ENCODE results near the gene ANKRD44. TPM values are rescaled to one million over a fixed set of nuclear protein-coding genes. Genes with fewer than 3 reads are reported as not detected.
A peak's percentile ranks its signal among the peaks of the same experiment; 100 is the strongest.

ANKRD44 gene
- total RNA-seq, 1 experiment from 2014 or later: 0.66 TPM

- H3K4me3 ChIP-seq: no peak overlapping the region
- no peaks in the 10 kb centered on the region for H3K9me3 ChIP-seq
- H3K36me3 ChIP-seq: no peaks in the 10 kb centered on the region
- DNase-seq: no peak
- no peaks in the 10 kb centered on the region for H3K27me3 ChIP-seq
These were observed 140.4 kb downstream of the ANKRD44 start for GRCh38 chr2:197170208-197170607.

- Histone ChIP-seq H3K9me3 (no peaks in the 10 kb centered on the region), H3K4me3 (no peak overlapping the region), H3K27me3 (no peaks in the 10 kb centered on the region), H3K36me3 (no peaks in the 10 kb centered on the region)
- peak; percentile 50 for DNase-seq
These were observed 141.9 kb downstream of the ANKRD44 start for GRCh38 chr2:197168705-197169104.

GRCh38 chr2:197167608-197168314 is 142.8 kb downstream of the ANKRD44 start:
- no peak for DNase-seq
- Histone ChIP-seq H3K9me3 (no peaks in the 10 kb centered on the region), H3K4me3 (no peak overlapping the region), H3K36me3 (no peaks in the 10 kb centered on the region), H3K27me3 (no peaks in the 10 kb centered on the region)

- no peak overlapping the region for H3K4me3 ChIP-seq
- DNase-seq: no peak
These were observed 145.6 kb downstream of the ANKRD44 start for GRCh38 chr2:197165020-197165419.

GRCh38 chr2:197164141-197164754 is 146.3 kb downstream of the ANKRD44 start:
- DNase-seq: no peak
- H3K4me3 ChIP-seq: no peak overlapping the region
- no peaks in the 10 kb centered on the region for H3K9me3 ChIP-seq
- H3K36me3 ChIP-seq: no peaks in the 10 kb centered on the region
- H3K27me3 ChIP-seq: no peaks in the 10 kb centered on the region

More at GRCh38 chr2:197165020-197165419, 145.6 kb downstream of the ANKRD44 start:
- Histone ChIP-seq H3K9me3 (no peaks in the 10 kb centered on the region), H3K27me3 (no peaks in the 10 kb centered on the region), H3K36me3 (no peaks in the 10 kb centered on the region)

- no peaks in the 10 kb centered on the region for H3K9me3 ChIP-seq
- no peaks in the 10 kb centered on the region for H3K27me3 ChIP-seq
- H3K4me3 ChIP-seq: no peak overlapping the region
- H3K36me3 ChIP-seq: no peaks in the 10 kb centered on the region
- DNase-seq: no peak
These were observed 146.9 kb downstream of the ANKRD44 start for GRCh38 chr2:197163712-197164140.

- Histone ChIP-seq H3K4me3 (no peak overlapping the region), H3K36me3 (no peaks in the 10 kb centered on the region), H3K9me3 (no peaks in the 10 kb centered on the region), H3K27me3 (no peaks in the 10 kb centered on the region)
- DNase-seq: no peak
These were observed 148.8 kb downstream of the ANKRD44 start for GRCh38 chr2:197161774-197162173.

GRCh38 chr2:197159661-197160211 is 150.8 kb downstream of the ANKRD44 start:
- no peaks in the 10 kb centered on the region for H3K27me3 ChIP-seq
- 0 out of 2 replicates have a peak, but pooled peaks cover 2% of the 10 kb centered on the region for H3K9me3 ChIP-seq
- no peak overlapping the region for H3K4me3 ChIP-seq
- DNase-seq: peak; percentile 4
- no peaks in the 10 kb centered on the region for H3K36me3 ChIP-seq

GRCh38 chr2:197158591-197159550 is 151.7 kb downstream of the ANKRD44 start:
- no peaks in the 10 kb centered on the region for H3K36me3 ChIP-seq
- 0 out of 2 replicates have a peak, but pooled peaks cover 2% of the 10 kb centered on the region for H3K9me3 ChIP-seq
- DNase-seq: no peak
- no peak overlapping the region for H3K4me3 ChIP-seq
- no peaks in the 10 kb centered on the region for H3K27me3 ChIP-seq

GRCh38 chr2:197157879-197158537 is 152.6 kb downstream of the ANKRD44 start:
- no peak overlapping the region for H3K4me3 ChIP-seq
- H3K36me3 ChIP-seq: no peaks in the 10 kb centered on the region
- H3K27me3 ChIP-seq: no peaks in the 10 kb centered on the region
- H3K9me3 ChIP-seq: 0 out of 2 replicates have a peak, but pooled peaks cover 2% of the 10 kb centered on the region
- DNase-seq: no peak

GRCh38 chr2:197156771-197157170 is 153.8 kb downstream of the ANKRD44 start:
- H3K9me3 ChIP-seq: 0 out of 2 replicates have a peak, but pooled peaks cover 2% of the 10 kb centered on the region
- no peaks in the 10 kb centered on the region for H3K36me3 ChIP-seq
- DNase-seq: no peak
- H3K4me3 ChIP-seq: no peak overlapping the region
- no peaks in the 10 kb centered on the region for H3K27me3 ChIP-seq

- Histone ChIP-seq H3K9me3 (0 out of 2 replicates have a peak, but pooled peaks cover 2% of the 10 kb centered on the region), H3K4me3 (no peak overlapping the region), H3K36me3 (no peaks in the 10 kb centered on the region), H3K27me3 (no peaks in the 10 kb centered on the region)
- peak; percentile 16 for DNase-seq
These were observed 157.9 kb downstream of the ANKRD44 start for GRCh38 chr2:197152451-197153228.

GRCh38 chr2:197149546-197149945 is 161.0 kb downstream of the ANKRD44 start:
- DNase-seq: no peak
- no peak overlapping the region for H3K4me3 ChIP-seq
- H3K9me3 ChIP-seq: no peaks in the 10 kb centered on the region
- no peaks in the 10 kb centered on the region for H3K27me3 ChIP-seq
- no peaks in the 10 kb centered on the region for H3K36me3 ChIP-seq

GRCh38 chr2:197148401-197148800 is 162.2 kb downstream of the ANKRD44 start:
- Histone ChIP-seq H3K36me3 (no peaks in the 10 kb centered on the region), H3K27me3 (no peaks in the 10 kb centered on the region), H3K4me3 (no peak overlapping the region), H3K9me3 (no peaks in the 10 kb centered on the region)
- DNase-seq: no peak

GRCh38 chr2:197147942-197148341 is 162.6 kb downstream of the ANKRD44 start:
- Histone ChIP-seq H3K27me3 (no peaks in the 10 kb centered on the region), H3K4me3 (no peak overlapping the region)
- DNase-seq: no peak

More at GRCh38 chr2:197147942-197148341, 162.6 kb downstream of the ANKRD44 start:
- no peaks in the 10 kb centered on the region for H3K9me3 ChIP-seq
- H3K36me3 ChIP-seq: no peaks in the 10 kb centered on the region
